GM13976 (cell line): Measurements from ENCODE around the gene DOC2A.

Experiments used
- DNase-seq: peaks from one replicate; pipeline ENCODE4 v3.0.0; 2012; ENCODE audit warnings: low spot score
- in situ Hi-C: fragments of 300-500 bp; cut with MboI; formaldehyde crosslinking; loops from one replicate; pipeline ENCODE4 v1.12.0; 2022; ENCODE audit warnings: low sequenced_read_pairs, mixed read lengths, inconsistent platforms; ENCODE audit not compliant: unreplicated experiment
- TF ChIP-seq, protein P1 (sequence below): IDR thresholded peaks from 2 replicates; pipeline ENCODE4 v1.5.1; 2012; ENCODE audit warnings: borderline replicate concordance, mild to moderate bottlenecking; ENCODE audit not compliant: insufficient read depth; ENCODE audit errors: extremely low read depth, missing control alignments, control extremely low read depth

The DOC2A gene

DNA sequence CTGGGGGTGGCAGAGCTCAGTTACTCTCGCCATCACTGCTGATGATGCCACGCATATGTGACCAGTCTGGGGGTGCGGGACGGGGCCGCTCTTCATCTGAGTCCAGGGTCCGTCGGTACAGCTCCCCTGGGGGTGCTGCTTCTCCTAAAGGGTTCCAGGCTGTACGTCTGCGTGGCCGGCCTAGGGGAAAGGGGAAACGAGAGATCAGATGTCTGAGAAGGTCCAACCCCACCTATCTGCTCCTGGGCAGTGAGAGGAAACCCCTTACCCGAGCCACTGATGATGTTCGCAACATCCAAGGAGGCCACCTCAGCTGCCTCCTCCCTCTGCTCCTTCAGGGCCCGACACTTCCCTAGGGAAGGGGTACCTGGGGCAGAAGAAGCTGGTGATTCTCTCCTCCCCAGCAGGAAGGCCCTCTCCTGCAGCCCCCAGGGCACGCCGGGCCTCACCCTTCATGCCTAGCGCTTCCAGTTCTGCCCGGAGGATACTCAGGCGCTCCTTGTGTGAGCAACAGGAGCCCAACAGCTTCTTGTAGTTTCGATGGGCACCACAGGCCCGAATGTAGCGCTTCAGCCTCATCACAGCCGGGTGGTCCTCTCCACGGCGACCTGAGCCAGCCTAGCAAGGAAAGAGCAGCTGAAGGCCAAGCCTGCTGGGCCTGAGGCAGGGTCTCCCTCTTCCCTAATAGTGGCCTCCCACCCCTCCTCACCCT lies 17.5 kb downstream of the DOC2A start:
- no peak for DNase-seq
- in situ Hi-C loops, result no loop called here
- TF ChIP-seq, protein P1, sequence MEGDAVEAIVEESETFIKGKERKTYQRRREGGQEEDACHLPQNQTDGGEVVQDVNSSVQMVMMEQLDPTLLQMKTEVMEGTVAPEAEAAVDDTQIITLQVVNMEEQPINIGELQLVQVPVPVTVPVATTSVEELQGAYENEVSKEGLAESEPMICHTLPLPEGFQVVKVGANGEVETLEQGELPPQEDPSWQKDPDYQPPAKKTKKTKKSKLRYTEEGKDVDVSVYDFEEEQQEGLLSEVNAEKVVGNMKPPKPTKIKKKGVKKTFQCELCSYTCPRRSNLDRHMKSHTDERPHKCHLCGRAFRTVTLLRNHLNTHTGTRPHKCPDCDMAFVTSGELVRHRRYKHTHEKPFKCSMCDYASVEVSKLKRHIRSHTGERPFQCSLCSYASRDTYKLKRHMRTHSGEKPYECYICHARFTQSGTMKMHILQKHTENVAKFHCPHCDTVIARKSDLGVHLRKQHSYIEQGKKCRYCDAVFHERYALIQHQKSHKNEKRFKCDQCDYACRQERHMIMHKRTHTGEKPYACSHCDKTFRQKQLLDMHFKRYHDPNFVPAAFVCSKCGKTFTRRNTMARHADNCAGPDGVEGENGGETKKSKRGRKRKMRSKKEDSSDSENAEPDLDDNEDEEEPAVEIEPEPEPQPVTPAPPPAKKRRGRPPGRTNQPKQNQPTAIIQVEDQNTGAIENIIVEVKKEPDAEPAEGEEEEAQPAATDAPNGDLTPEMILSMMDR, result no peak

DNA sequence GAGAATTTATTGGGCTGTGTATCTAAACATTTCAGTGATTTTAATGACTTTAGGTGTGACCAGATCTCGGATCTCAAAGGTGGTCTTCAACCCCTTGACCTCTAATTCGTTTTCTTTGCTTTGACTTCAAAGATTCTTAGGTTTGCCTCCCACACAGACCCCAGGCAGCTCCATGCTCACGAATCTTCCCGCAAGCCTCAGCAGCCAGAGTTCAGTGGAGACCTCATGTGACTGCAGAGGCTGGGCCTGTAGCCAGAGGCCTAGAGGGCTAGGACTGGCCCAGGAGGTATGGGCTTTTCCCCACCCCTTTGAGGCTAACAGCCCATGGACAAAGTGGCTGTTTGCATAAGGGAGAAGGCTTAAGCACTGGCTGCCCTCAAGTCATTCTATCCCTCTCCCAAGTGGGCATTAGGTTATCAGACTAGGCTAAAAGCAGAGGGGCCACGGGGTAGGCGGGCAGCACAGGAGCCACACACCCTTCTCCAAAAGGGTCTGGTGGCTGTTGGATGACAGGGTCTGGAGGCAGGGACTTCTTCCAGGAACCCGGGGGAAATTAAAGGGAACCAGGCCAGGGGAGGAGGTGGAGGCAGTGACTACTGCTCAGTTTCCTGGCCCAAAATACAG lies 18.4 kb downstream of the DOC2A start:
- TF ChIP-seq, protein P1, result no peak
- in situ Hi-C loops, result no loop called here
- no peak for DNase-seq

DNA sequence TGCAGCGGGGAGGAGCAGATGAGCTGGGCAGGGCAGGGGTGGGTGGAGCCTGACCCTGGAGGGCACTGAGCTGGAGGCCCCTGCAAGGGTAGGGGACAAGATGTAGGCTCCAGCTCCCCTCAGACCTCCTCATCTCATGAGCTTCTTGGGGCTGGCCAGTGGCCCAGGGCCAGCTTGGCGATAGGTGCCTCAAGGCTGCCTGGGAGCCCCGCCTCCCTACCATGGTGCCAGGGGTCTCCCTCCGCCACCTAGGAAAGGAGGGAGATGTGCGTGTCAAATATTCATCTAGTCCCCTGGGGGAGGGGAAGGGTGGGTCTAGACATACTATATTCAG lies 19.3 kb downstream of the DOC2A start:
- TF ChIP-seq, protein P1, result no peak
- DNase-seq, result no peak
- in situ Hi-C loops, result no loop called here

DNA sequence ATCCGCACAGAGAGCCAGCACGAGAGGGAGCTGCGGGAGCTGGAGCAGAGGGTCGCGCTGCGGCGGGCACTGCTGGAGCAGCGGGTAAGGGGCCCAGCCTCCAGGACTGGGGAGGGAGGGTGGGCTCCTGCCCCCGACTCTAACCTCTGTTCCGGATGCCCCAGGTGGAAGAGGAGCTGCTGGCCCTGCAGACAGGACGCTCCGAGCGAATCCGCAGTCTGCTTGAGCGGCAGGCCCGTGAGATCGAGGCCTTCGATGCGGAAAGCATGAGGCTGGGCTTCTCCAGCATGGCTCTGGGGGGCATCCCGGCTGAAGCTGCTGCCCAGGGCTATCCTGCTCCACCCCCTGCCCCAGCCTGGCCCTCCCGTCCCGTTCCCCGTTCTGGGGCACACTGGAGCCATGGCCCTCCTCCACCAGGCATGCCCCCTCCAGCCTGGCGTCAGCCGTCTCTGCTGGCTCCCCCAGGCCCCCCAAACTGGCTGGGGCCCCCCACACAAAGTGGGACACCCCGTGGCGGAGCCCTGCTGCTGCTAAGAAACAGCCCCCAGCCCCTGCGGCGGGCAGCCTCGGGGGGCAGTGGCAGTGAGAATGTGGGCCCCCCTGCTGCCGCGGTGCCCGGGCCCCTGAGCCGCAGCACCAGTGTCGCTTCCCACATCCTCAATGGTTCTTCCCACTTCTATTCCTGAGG lies 19.8 kb downstream of the DOC2A start:
- in situ Hi-C loops, result no loop called here
- no peak for DNase-seq
- TF ChIP-seq, protein P1, result no peak

DNA sequence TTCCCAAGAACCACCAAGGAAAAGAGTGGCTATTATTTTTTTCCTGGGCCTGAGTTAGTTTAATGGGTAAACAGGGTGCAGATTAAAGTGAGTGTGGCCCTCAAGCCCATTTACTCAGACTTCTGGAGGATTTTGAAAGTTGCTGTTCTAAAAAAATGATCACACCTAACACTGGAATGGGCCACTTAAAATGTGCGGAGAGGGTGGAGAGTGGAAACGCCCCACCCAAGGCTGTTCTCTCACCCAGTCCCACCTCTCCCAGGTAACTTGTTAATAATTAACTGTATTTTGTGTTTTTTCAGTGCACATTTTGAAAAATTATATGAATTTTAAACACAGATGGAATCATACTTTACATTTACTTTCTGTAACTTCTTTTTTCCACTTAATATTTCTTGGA lies 20.8 kb downstream of the DOC2A start:
- in situ Hi-C loops, result no loop called here
- TF ChIP-seq, protein P1, result no peak
- no peak for DNase-seq

DNA sequence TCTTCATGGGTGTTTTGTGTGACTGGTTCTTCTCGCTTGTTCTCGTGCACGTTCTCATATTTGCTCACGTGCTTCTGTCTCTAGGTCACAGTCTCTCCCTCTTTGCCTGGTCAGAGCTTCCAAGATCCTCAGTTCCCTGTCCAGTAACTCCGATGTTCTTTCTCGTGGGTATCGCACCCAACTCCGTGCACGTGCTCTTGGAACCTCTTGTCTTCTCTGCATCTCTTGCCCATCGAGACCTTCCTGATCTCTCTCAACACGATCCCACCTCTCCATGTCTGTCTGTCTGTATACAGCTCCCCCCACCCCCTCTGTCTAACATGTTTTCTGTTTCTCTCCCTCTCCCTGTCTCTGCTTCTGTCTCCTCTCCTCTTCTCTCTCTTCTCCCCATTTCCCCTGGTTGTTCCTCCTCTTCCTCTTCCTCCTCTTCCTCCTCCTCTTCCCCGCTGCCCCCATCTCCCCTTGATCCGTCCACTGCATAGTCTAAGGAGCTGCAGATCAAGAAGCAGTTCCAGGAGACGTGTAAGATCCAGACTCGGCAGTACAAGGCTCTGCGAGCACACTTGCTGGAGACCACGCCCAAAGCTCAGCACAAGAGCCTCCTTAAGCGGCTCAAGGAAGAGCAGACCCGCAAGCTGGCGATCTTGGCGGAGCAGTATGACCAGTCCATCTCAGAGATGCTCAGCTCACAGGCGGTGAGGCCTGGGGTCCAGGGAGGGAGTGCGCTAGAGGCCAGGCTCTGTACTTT lies 21.5 kb downstream of the DOC2A start:
- TF ChIP-seq, protein P1, result no peak
- in situ Hi-C loops, result no loop called here

More for the DNA sequence above, 21.5 kb downstream of the DOC2A start:
- DNase-seq, result no peak
